Trophoblast cell (in vitro differentiated cells and primary cell): Measurements from ENCODE around the gene CYTIP.
A peak's percentile ranks its signal among the peaks of the same experiment; 100 is the strongest.

ENCODE experiments used
- DNase-seq, 2 donors: peaks; one replicate each; pipeline ENCODE4 v3.0.0-alpha.2; 2016
- H2AFZ ChIP-seq: 2 replicates; pipeline ENCODE4 v1.6.1; 2013; ENCODE audit warnings: low read length, moderate library complexity, mild to moderate bottlenecking; ENCODE audit not compliant: insufficient read depth, poor library complexity
- H2AK5ac ChIP-seq: 2 replicates; pipeline ENCODE4 v1.6.1; 2013; ENCODE audit warnings: mild to moderate bottlenecking, low read length
- H2BK120ac ChIP-seq: 2 replicates; pipeline ENCODE4 v1.6.1; 2013; ENCODE audit warnings: low read length, mild to moderate bottlenecking, moderate library complexity; ENCODE audit not compliant: insufficient read depth, poor library complexity
- H2BK12ac ChIP-seq: 2 replicates; pipeline ENCODE4 v1.6.1; 2013; ENCODE audit warnings: mild to moderate bottlenecking, low read length, moderate library complexity
- H2BK5ac ChIP-seq: 2 replicates; pipeline ENCODE4 v1.6.1; 2013; ENCODE audit warnings: low read length, low read depth, moderate library complexity, mild to moderate bottlenecking; ENCODE audit not compliant: poor library complexity
- H3K14ac ChIP-seq: 2 replicates; pipeline ENCODE4 v1.6.1; 2013; ENCODE audit warnings: mild to moderate bottlenecking, low read length
- H3K18ac ChIP-seq: 2 replicates; pipeline ENCODE4 v1.6.1; 2013; ENCODE audit warnings: mild to moderate bottlenecking, low read length
- H3K23ac ChIP-seq: 2 replicates; pipeline ENCODE4 v1.6.1; 2013; ENCODE audit warnings: low read length
- H3K27ac ChIP-seq: 2 replicates; pipeline ENCODE4 v1.5.1; 2013; ENCODE audit warnings: low read depth, mild to moderate bottlenecking, inconsistent platforms, low read length, moderate library complexity
- H3K27me3 ChIP-seq: 2 replicates; pipeline ENCODE4 v1.6.1; 2013; ENCODE audit warnings: inconsistent platforms, mild to moderate bottlenecking, low read length, moderate library complexity; ENCODE audit not compliant: insufficient read depth
- H3K36me3 ChIP-seq, 2 experiments: 1 replicate in 1 of 2; 2 replicates in 1 of 2; pipeline ENCODE4 v1.6.1; 2013; ENCODE audit warnings: low read length in 2 of 2, mild to moderate bottlenecking in 2 of 2, moderate library complexity in 1 of 2; ENCODE audit not compliant: insufficient read depth in 2 of 2, control insufficient read depth in 1 of 2
- H3K4ac ChIP-seq: 2 replicates; pipeline ENCODE4 v1.6.1; 2013; ENCODE audit warnings: low read depth, mild to moderate bottlenecking, low read length, moderate library complexity
- H3K4me1 ChIP-seq, 2 experiments: 1 replicate in 1 of 2; 2 replicates in 1 of 2; pipeline ENCODE4 v1.6.1; 2013; ENCODE audit warnings: low read length in 2 of 2, mild to moderate bottlenecking in 2 of 2, moderate library complexity in 1 of 2; ENCODE audit not compliant: insufficient read depth in 2 of 2, control insufficient read depth in 1 of 2
- H3K4me2 ChIP-seq: 2 replicates; pipeline ENCODE4 v1.6.1; 2013; ENCODE audit warnings: inconsistent platforms, mild to moderate bottlenecking, low read length, moderate library complexity
- H3K4me3 ChIP-seq: 2 replicates; pipeline ENCODE4 v1.5.1; 2013; ENCODE audit warnings: mild to moderate bottlenecking, low read depth, low read length, inconsistent platforms
- H3K79me1 ChIP-seq: one replicate; pipeline ENCODE4 v1.6.1; 2013; ENCODE audit warnings: low read length
- H3K79me2 ChIP-seq: 2 replicates; pipeline ENCODE4 v1.6.1; 2013; ENCODE audit warnings: low read length, mild to moderate bottlenecking; ENCODE audit not compliant: control insufficient read depth, insufficient read depth, poor library complexity
- H3K9ac ChIP-seq: 2 replicates; pipeline ENCODE4 v1.6.1; 2013; ENCODE audit warnings: mild to moderate bottlenecking, low read length
- H3K9me3 ChIP-seq: 2 replicates; pipeline ENCODE4 v1.6.1; 2013; ENCODE audit warnings: low read depth, mild to moderate bottlenecking, control low read depth, inconsistent platforms, low read length; ENCODE audit not compliant: insufficient read depth
- H4K12ac ChIP-seq: 2 replicates; pipeline ENCODE4 v1.6.1; 2013; ENCODE audit warnings: low read depth, mild to moderate bottlenecking, low read length, moderate library complexity
- H4K8ac ChIP-seq: 2 replicates; pipeline ENCODE4 v1.6.1; 2013; ENCODE audit warnings: low read depth, mild to moderate bottlenecking, low read length, moderate library complexity
- H4K91ac ChIP-seq: one replicate; pipeline ENCODE4 v1.6.1; 2013; ENCODE audit warnings: low read depth, mild to moderate bottlenecking, low read length, moderate library complexity
- WGBS: extraction: QIAGEN DNeasy Blood & Tissue Kit; methylation state at CpG from one replicate; pipeline ENCODE4 v1.1.7; 2013; ENCODE audit warnings: missing lambda C conversion rate; ENCODE audit not compliant: insufficient read length, insufficient coverage; ENCODE audit errors: extremely low coverage; 5-methylcytosine and 5-hydroxymethylcytosine counted together

CYTIP gene

DNA sequence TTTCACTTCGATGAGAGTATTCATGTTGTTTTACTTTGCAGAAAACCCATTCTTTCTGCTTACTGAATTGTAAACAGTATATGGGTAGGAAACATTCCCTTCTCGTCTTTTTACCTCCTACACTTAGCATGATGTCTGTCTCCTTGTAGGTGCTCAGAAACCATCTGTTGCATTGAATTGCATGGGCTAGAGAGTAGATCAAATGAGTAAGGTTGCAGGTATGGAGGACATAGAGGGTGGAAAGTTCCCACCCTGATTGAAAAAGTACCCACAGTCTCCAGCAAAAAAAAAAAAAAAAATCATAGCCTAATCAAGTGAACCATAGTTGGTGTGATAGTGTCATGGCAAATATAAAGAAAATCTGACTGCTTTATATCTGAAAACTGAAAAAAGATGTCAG is 1.7 kb downstream of the CYTIP start:
- Histone ChIP-seq H3K79me1 (no peaks in the 10 kb centered on the region), H3K4me3 (no peak overlapping the region), H3K79me2 (no peaks in the 10 kb centered on the region), H3K9ac (no peak overlapping the region), H2AK5ac (no peak overlapping the region), H3K27me3 (no peaks in the 10 kb centered on the region), H2BK120ac (no peak overlapping the region), H3K23ac (no peak overlapping the region), H3K4me2 (no peak overlapping the region), H3K14ac (no peak overlapping the region), H3K36me3 (no peaks in the 10 kb centered on the region), H3K4me1 (no peaks in the 10 kb centered on the region), H3K18ac (no peak overlapping the region), H3K9me3 (no peaks in the 10 kb centered on the region), H4K91ac (no peak overlapping the region), H2BK12ac (no peak overlapping the region), H3K27ac (no peak overlapping the region), H2BK5ac (no peak overlapping the region), H4K12ac (no peak overlapping the region), H3K4ac (no peak overlapping the region), H4K8ac (no peak overlapping the region), H2AFZ (no peak overlapping the region)
- no CpG with 5 or more reads among the region's 2 CpGs for WGBS
- no peak for DNase-seq

DNA sequence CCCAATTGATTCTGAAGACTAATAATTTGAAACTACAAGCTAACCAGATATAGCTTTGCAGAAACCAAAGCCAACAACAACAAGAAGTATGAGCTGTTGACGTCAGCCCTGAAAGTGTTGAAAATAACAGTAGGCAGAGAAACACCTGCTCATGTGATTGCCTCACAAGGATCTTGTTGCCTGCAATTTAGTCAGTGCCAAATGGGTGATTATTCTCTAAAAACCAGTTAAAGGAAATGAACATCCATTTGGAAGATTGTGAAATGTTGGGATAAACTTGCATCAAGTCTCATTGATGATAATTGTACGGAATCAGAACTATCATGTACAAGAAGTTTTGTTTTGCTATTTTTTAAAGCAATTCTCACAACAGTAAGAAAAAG is 2.8 kb downstream of the CYTIP start:
- Histone ChIP-seq H3K9ac (no peak overlapping the region), H3K4me2 (no peak overlapping the region), H3K79me2 (no peaks in the 10 kb centered on the region), H3K9me3 (no peaks in the 10 kb centered on the region), H3K14ac (no peak overlapping the region), H3K4ac (no peak overlapping the region), H2AK5ac (no peak overlapping the region), H3K27me3 (no peaks in the 10 kb centered on the region), H3K18ac (no peak overlapping the region), H4K8ac (no peak overlapping the region), H4K91ac (no peak overlapping the region), H2BK120ac (no peak overlapping the region), H4K12ac (no peak overlapping the region), H3K4me3 (no peak overlapping the region), H3K23ac (no peak overlapping the region), H3K79me1 (no peaks in the 10 kb centered on the region), H3K27ac (no peak overlapping the region), H2AFZ (no peak overlapping the region), H2BK12ac (no peak overlapping the region), H3K36me3 (no peaks in the 10 kb centered on the region), H3K4me1 (no peaks in the 10 kb centered on the region), H2BK5ac (no peak overlapping the region)
- WGBS = no CpG with 5 or more reads among the region's 2 CpGs
- peak in 1 of 2 donors; percentile 42 for DNase-seq

DNA sequence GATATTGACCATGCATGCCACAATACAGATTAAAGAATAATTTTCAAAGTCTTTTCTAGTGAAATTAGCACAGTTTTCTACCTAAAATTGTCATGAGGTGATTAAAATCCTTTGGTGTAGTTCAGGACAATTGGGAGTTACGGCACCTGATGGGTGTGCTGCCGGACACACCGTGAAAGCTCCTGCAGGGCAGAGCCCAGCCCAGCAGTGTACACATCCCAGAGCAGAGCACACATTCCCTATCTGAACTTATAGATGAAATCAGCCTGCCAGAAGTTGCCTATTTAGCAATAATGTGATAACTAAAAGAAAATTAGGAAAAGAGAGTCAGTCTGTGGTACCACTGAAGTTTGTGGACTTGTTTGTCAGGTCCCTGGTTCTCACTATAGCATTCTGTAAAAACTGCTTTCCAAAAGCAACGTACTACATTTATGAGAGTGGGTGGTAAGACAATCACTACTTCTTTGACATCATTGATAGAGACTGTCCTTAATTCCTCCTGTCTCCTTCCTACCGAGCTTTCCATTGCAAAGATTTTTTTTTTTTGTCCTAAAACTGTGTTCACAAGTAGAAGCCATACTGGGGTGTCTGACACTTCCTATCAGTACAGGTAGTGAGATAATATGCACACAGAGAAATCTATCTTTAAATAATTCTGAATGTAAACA is 3.4 kb downstream of the CYTIP start:
- no peak overlapping the region for H2AK5ac ChIP-seq
- no peaks in the 10 kb centered on the region for H3K36me3 ChIP-seq
- no peak overlapping the region for H2BK120ac ChIP-seq
- H4K8ac ChIP-seq = no peak overlapping the region
- no peak overlapping the region for H2BK12ac ChIP-seq
- no peak overlapping the region for H3K14ac ChIP-seq
- H3K9me3 ChIP-seq = no peaks in the 10 kb centered on the region
- H3K4ac ChIP-seq = no peak overlapping the region
- no peak overlapping the region for H4K91ac ChIP-seq
- no peak overlapping the region for H3K27ac ChIP-seq
- H3K4me2 ChIP-seq = no peak overlapping the region
- no peak for DNase-seq
- no peaks in the 10 kb centered on the region for H3K27me3 ChIP-seq
- no peak overlapping the region for H3K9ac ChIP-seq
- no peak overlapping the region for H3K18ac ChIP-seq
- no peak overlapping the region for H4K12ac ChIP-seq
- no peak overlapping the region for H2AFZ ChIP-seq
- no peaks in the 10 kb centered on the region for H3K79me2 ChIP-seq
- no peak overlapping the region for H3K23ac ChIP-seq
- H3K79me1 ChIP-seq = no peaks in the 10 kb centered on the region
- no CpG with 5 or more reads among the region's 5 CpGs for WGBS
- no peak overlapping the region for H3K4me3 ChIP-seq
- H2BK5ac ChIP-seq = no peak overlapping the region
- H3K4me1 ChIP-seq = no peaks in the 10 kb centered on the region

DNA sequence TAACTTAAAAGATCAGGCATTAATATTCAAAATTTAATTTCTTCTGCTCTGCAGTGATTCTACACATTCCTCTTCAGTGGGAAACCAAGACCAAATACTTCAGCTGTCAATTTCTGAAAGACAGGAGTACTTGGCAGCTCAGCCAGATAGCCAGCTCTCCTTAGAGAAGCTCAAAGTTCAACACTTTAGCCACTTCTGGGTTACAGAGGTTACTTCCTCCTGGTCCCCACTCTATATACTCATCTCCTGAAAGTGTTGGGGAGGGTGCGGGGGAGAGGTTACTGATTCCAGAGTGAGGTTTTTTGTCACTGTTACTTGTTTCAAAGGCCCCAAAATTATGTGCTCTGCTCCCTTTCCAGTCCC is 4.1 kb downstream of the CYTIP start:
- Histone ChIP-seq H3K4me2 (no peak overlapping the region), H3K9ac (no peak overlapping the region), H2BK5ac (no peak overlapping the region), H4K91ac (no peak overlapping the region), H4K12ac (no peak overlapping the region), H2BK12ac (no peak overlapping the region), H3K14ac (no peak overlapping the region), H3K4ac (no peak overlapping the region), H3K18ac (no peak overlapping the region), H2AFZ (no peak overlapping the region), H3K9me3 (no peaks in the 10 kb centered on the region), H3K79me1 (no peaks in the 10 kb centered on the region), H3K27ac (no peak overlapping the region), H2BK120ac (no peak overlapping the region), H3K79me2 (no peaks in the 10 kb centered on the region), H3K4me1 (no peaks in the 10 kb centered on the region), H4K8ac (no peak overlapping the region), H2AK5ac (no peak overlapping the region), H3K36me3 (no peaks in the 10 kb centered on the region), H3K23ac (no peak overlapping the region), H3K4me3 (no peak overlapping the region), H3K27me3 (no peaks in the 10 kb centered on the region)
- no peak for DNase-seq
- no CpG with 5 or more reads among the region's 1 CpG for WGBS
